Memory B cell (primary cell): Measurements from ENCODE around the gene ZSWIM5.
"Not testable (repeated sequence)": the region's sequence is repeated elsewhere in the genome, so short reads cannot be mapped to it uniquely, and the experiment has no call there.

Experiments
- ATAC-seq: fragments of 150-1000 bp; cut with Tn5 transposase; 2 replicates; pipeline ENCODE4 v1.10.0; 2021; ENCODE audit warnings: low read depth, mild to moderate bottlenecking, moderate library complexity
- DNase-seq, 2 donors: peaks; one replicate each; pipeline ENCODE4 v3.0.0; 2022; ENCODE audit warnings: low spot score in 2 of 2
- H3K27ac Mint-ChIP-seq: one replicate; pipeline ENCODE4 v1.8.0; 2022; ENCODE audit warnings: mild to moderate bottlenecking, moderate library complexity, mixed read lengths
- H3K27me3 Mint-ChIP-seq: one replicate; pipeline ENCODE4 v1.8.0; 2022; ENCODE audit warnings: mixed read lengths
- H3K36me3 Mint-ChIP-seq: one replicate; pipeline ENCODE4 v1.8.0; 2022; ENCODE audit warnings: mild to moderate bottlenecking, mixed read lengths
- H3K4me1 Mint-ChIP-seq: one replicate; pipeline ENCODE4 v1.8.0; 2022; ENCODE audit warnings: mixed read lengths
- H3K4me3 Mint-ChIP-seq: one replicate; pipeline ENCODE4 v1.8.0; 2022; ENCODE audit warnings: mild to moderate bottlenecking, moderate library complexity, mixed read lengths
- H3K9me3 Mint-ChIP-seq: one replicate; pipeline ENCODE4 v1.8.0; 2022; ENCODE audit warnings: mixed read lengths

ZSWIM5 gene

DNA sequence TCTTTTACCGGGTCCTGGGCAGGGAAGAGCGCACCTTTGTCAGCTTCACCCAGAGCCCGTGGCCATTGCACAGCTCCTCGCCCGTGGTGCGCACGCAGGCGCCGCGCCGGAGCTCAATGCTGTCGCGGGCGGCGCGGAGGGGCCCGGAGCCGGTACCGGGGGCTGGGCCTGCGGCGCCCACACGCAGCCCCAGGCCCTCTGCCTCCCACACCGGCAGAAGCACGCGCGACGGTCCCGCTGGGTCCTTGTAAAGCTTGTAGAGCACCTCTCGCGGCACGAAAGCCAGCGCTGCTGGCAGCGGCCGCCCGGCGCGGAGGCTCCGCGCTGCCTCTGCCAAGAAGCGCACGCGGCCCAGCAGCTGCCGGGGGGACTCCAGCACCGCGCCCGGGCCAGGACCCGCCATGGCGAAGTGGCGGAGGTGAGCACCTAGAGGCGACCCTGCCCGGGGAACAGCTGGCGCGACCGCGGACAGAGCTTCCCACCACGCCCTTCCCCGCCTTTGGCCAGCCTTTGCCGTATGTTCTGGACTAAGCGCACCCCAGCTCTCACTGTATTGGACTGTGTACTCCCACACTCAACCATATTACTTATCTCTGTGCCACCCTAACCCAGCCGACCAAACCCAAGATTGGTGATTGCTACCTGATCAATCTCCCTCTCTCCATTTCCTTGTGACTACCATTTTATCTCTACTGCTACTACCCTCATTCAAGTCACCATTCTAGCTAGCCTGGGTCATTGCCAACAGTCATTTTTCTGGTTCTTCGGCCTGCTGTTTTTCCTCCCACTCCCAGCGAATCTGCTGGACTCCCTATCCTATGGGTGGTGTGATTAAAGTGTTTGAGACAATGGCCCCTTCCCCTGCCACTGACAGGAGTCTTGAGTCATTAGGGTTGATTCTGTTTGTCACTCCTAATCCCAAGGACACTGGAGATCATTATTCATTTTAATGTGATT is 195.3 kb downstream of the ZSWIM5 start, which contains the start of gene HECTD3:
Gene HECTD3 (minus strand): TSS at position 470 of the 957 bp plus-strand sequence. CDS start 67 bp downstream, at position 403.
- peak; percentile 70 for ATAC-seq
- Mint-ChIP-seq H3K27ac (peak within 1 kb of the TSS; percentile 89), H3K4me3 (peak within 1 kb of the TSS; percentile 88), H3K36me3 (peaks cover 16% of the 10 kb centered on the region), H3K4me1 (peaks cover 34% of the 10 kb centered on the region), H3K9me3 (no peaks in the 10 kb centered on the region), H3K27me3 (no peaks in the 10 kb centered on the region)
- peak; percentile 53 to 66 for DNase-seq

DNA sequence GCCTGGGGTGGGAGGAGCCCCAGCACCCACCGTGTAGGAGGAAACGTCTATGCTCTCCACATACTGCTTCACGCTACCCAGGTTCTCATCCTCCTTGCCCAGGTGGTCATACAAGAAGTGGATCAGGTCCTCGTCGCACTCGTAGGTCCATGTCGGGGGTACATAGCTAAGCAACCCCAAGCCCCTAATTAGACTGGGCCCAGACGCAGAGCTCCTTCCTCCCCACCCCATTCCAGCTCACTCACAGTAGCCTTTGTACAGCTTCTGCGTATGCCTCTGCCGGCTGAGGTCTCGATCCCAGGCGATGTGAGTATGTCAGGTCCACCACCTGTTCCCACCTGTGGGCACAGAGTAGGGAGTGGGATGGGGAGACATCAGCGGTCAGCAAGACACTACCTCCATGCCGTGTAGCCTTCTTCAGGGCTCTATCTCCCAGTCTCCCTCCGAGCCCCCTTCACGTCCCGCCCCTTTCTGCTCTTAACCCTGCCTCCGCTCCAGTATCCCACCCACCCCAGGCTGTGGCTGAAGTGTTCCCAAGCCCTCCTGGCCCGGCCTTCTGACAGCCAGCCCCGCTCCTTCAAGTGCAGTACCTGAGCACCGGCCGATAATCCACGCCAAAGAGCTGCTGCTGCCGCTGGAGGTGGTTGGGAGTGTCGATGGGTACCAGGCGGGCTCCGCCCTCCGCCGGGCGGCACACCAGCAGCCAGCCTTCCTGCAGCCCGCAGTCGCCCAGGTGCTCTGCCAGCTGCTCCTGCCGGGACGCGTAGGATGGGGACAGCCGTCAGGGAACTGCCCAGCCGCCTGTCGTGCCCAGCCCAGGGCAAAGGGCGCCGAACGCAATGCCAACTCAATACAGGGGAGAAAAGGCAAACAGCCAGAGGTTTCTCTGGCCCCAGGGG is 196.2 kb downstream of the ZSWIM5 start:
- no peak for ATAC-seq
- DNase-seq: no peak
- H3K36me3 Mint-ChIP-seq: peaks cover 17% of the 10 kb centered on the region

DNA sequence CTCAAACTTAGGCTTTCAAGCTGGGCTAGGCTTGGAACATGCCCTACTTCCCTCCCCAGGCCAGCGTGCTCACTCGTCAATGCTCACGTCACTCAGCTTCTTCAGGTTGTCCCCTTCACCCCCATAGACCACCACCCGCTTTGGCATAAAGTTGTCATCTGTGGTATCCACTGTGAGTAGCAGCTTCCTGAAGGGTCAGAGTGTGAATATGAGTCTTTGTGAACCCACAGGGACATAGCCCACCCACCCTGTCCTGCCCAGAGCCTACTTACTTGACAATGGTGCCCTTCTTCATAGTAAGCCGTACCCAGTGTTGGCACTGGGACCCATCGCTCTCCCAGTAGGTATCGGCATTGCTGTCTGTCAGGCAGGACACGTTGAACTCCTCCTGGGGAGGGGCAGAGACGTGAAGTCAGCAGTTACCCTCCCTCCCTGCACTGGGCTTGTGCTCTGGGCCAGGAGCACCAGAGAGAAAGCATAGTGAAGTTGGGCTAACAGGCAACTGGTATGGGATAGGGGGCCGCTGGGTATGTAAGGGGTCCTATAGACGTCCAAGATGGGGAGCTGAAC is 197.0 kb downstream of the ZSWIM5 start:
- no peaks in the 10 kb centered on the region for H3K27me3 Mint-ChIP-seq
- peak overlapping the region; percentile 88 for H3K4me3 Mint-ChIP-seq
- no peak overlapping the region for H3K27ac Mint-ChIP-seq
- H3K36me3 Mint-ChIP-seq: peaks cover 23% of the 10 kb centered on the region
- no peaks in the 10 kb centered on the region for H3K9me3 Mint-ChIP-seq
- DNase-seq: no peak
- no peak for ATAC-seq
- peaks cover 31% of the 10 kb centered on the region for H3K4me1 Mint-ChIP-seq

More for the DNA sequence above, 196.2 kb downstream of the ZSWIM5 start:
- Mint-ChIP-seq H3K4me3 (peak overlapping the region; percentile 88), H3K27me3 (no peaks in the 10 kb centered on the region), H3K27ac (peak overlapping the region; percentile 87), H3K9me3 (no peaks in the 10 kb centered on the region), H3K4me1 (peaks cover 34% of the 10 kb centered on the region)

GRCh38 chr1:45008516-45008915 is 197.9 kb downstream of the ZSWIM5 start:
- Mint-ChIP-seq H3K36me3 (peaks cover 27% of the 10 kb centered on the region), H3K4me1 (peaks cover 25% of the 10 kb centered on the region), H3K27me3 (no peaks in the 10 kb centered on the region), H3K9me3 (no peaks in the 10 kb centered on the region), H3K27ac (no peak overlapping the region), H3K4me3 (no peak overlapping the region)
- no peak for DNase-seq
- no peak for ATAC-seq

DNA sequence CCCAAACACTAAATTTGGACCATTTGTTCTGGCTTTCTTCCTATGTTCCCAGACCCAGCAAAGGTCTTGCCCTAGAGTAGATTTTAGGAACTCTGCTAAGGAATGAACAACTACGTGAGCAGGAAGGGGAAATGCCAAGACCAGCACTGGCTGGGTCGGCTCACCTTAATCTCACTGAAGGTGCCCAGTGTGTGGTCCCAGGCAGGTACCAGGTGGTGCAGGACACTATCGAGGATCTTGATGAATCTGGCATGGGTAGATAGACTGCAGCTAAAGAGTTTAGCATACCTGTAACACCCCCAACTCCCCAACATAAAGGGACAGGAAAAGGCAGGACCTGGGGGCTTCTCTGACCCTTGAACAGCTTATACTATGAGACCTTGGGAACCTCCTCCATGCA is 198.3 kb downstream of the ZSWIM5 start:
- Mint-ChIP-seq H3K27me3 (no peaks in the 10 kb centered on the region), H3K4me3 (no peak overlapping the region), H3K36me3 (peaks cover 29% of the 10 kb centered on the region), H3K9me3 (no peaks in the 10 kb centered on the region), H3K27ac (no peak overlapping the region), H3K4me1 (peaks cover 24% of the 10 kb centered on the region)
- no peak for DNase-seq
- no peak for ATAC-seq

DNA sequence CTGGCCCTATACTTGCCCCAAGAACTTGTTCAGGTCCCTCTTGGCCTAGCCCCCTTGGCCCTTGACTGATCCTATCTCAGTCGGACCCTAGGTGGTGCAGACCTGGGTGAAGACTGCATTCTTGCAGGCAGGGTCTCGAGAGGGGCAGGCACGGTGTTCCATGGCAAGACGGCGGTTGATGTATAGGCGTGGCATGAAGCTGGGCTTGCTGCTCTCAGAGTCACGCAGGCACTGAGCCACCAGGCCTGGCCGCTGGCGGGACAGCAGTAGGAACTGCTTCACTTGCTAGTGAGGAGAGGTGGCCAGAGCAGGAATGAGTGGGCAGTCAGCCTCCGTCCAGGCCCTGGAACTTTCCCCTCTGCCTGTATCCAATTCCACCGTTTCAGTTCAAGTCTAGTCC is 199.1 kb downstream of the ZSWIM5 start:
- peaks cover 26% of the 10 kb centered on the region for H3K4me1 Mint-ChIP-seq
- H3K36me3 Mint-ChIP-seq: peaks cover 36% of the 10 kb centered on the region
- DNase-seq (no peak), ATAC-seq (no peak)
- H3K27ac Mint-ChIP-seq: no peak overlapping the region
- H3K27me3 Mint-ChIP-seq: no peaks in the 10 kb centered on the region
- H3K9me3 Mint-ChIP-seq: no peaks in the 10 kb centered on the region
- H3K4me3 Mint-ChIP-seq: no peak overlapping the region

DNA sequence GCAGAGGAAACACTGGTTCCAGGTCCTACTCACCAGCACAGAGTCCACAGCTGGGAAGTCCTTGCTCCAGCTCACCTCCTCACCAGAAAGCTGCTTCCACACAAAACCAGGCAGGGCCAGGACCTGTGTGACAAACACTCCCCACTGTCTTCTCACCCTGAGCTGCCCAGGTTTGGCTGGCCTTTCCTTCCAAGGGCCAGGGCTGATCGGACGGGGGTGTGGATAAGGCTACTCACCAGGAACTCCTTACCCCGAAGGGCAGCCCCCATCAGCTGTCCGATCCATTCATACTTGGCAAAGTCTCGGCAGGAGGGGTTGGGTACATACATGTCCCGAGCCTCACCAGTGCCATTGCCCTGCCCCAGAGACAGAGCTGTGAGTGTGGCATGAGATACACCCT is 200.6 kb downstream of the ZSWIM5 start:
- ATAC-seq: no peak
- Mint-ChIP-seq H3K36me3 (peaks cover 39% of the 10 kb centered on the region), H3K4me1 (peaks cover 19% of the 10 kb centered on the region), H3K9me3 (no peaks in the 10 kb centered on the region), H3K4me3 (no peak overlapping the region), H3K27ac (no peak overlapping the region), H3K27me3 (no peaks in the 10 kb centered on the region)
- no peak for DNase-seq

- Mint-ChIP-seq H3K27me3 (no peaks in the 10 kb centered on the region), H3K9me3 (no peaks in the 10 kb centered on the region), H3K4me1 (peaks cover 13% of the 10 kb centered on the region), H3K4me3 (no peak overlapping the region), H3K27ac (peak overlapping the region; percentile 42), H3K36me3 (peaks cover 39% of the 10 kb centered on the region)
- ATAC-seq (no peak), DNase-seq (no peak)
Observed at GRCh38 chr1:45004281-45004920, 202.0 kb downstream of the ZSWIM5 start.

DNA sequence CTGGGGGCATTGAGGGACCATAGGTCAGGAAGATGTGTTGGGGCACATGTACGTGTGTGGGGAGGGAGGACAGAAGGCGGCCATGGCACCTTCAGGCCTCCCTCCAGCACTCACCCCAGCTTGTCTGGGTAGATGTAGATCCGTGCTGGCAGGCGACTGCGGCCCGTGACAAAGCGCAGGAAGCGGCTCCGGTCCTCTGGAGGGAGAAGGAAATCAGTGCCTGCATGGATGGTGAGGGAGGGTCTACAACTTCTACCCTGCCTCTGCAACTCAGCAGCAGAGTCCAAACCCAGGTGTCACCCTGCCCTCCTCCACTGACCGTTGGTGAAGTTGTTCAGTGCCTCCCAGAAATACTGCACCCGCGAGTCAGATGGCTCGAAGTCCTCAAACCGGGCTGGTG is 202.7 kb downstream of the ZSWIM5 start:
- peaks cover 33% of the 10 kb centered on the region for H3K36me3 Mint-ChIP-seq
- no peak overlapping the region for H3K4me3 Mint-ChIP-seq
- no peaks in the 10 kb centered on the region for H3K27me3 Mint-ChIP-seq
- peak overlapping the region; percentile 42 for H3K27ac Mint-ChIP-seq
- H3K9me3 Mint-ChIP-seq: no peaks in the 10 kb centered on the region
- H3K4me1 Mint-ChIP-seq: peaks cover 10% of the 10 kb centered on the region
- ATAC-seq (no peak), DNase-seq (no peak)

DNA sequence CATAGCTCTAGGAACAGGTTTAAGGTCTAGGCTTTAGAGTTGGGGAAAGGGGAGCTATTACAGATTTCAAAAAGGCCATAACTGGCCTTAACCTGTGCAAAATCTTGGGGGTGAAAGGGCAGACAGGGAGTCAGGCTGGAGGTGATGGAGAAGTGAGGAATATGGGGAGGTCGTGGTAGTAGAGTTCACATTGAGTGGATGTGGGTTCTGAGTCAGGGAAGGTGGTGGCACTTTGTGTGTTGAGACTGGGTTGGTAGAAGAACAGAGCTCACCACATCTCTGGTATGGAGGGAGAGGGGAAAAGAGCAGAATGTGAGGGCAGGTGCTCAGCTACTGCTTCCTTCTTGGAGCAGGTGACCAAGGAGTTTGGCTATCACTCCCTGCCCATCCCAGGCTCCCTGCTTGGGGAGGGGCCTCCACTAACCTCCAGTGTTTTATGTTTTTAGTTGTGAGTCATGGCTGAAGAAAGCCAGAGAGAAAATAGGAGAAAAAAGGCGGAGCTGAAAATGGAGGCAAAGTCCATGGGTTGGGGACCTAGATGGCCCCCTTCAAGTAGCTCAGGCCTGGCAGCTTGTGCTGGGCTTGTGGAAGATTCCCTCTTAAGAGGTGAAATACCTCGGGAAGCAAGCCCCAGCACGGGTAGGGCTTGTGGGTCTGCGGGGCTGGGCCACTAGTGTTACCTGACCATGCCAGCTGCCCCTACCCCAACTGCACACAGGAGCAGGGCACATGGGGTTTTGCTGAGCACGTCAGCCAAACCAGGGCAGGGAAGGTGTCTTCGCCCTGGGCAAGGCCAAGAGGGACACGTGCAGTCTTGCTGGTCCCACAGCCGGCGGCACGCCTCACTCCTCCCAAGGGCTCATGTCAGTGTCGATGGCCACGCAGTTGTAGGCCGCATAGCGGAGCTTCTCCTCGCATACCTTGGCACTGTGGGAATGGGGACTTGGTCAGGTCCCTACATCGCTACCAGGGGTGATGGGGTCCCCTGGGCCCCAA is 203.5 kb downstream of the ZSWIM5 start:
- Mint-ChIP-seq H3K36me3 (peaks cover 32% of the 10 kb centered on the region), H3K4me1 (peaks cover 10% of the 10 kb centered on the region)
- no peak for ATAC-seq

DNA sequence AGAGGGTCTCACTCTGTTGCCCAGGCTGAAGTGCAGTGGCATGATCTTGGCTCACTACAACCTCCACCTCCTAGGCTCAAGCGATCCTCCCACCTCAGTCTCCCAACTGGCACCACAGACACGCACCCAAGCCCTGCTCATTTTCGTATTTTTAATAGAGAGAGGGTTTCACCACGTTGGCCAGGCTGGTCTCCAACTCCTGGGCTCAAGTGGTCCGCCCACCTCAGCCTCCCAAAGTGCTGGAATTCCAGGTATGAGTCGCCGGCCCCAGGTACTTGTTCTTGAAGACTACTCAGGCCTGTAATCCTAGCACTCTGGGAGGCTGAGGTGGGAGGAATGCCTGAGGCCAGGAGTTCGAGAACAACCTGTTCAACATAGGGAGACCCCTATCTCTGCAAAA is 204.8 kb downstream of the ZSWIM5 start:
- peaks cover 27% of the 10 kb centered on the region for H3K36me3 Mint-ChIP-seq
- not testable (repeated sequence) for H3K27ac Mint-ChIP-seq, DNase-seq, ATAC-seq, H3K4me1 Mint-ChIP-seq, H3K27me3 Mint-ChIP-seq, H3K4me3 Mint-ChIP-seq, H3K9me3 Mint-ChIP-seq

More for the DNA sequence above, 203.5 kb downstream of the ZSWIM5 start:
- H3K4me3 Mint-ChIP-seq: no peak overlapping the region
- H3K27ac Mint-ChIP-seq: no peak overlapping the region
- no peak for DNase-seq
- no peaks in the 10 kb centered on the region for H3K27me3 Mint-ChIP-seq
- no peaks in the 10 kb centered on the region for H3K9me3 Mint-ChIP-seq

GRCh38 chr1:45001011-45001481 is 205.4 kb downstream of the ZSWIM5 start:
- no peaks in the 10 kb centered on the region for H3K27me3 Mint-ChIP-seq
- peak overlapping the region; percentile 32 for H3K27ac Mint-ChIP-seq
- DNase-seq: no peak
- peaks cover 27% of the 10 kb centered on the region for H3K36me3 Mint-ChIP-seq
- H3K9me3 Mint-ChIP-seq: no peaks in the 10 kb centered on the region
- no peak for ATAC-seq
- H3K4me3 Mint-ChIP-seq: no peak overlapping the region
- peaks cover 10% of the 10 kb centered on the region for H3K4me1 Mint-ChIP-seq
